Measurements from ENCODE around the gene SLC25A40.
"Not testable (repeated sequence)": the region's sequence is repeated elsewhere in the genome, so short reads cannot be mapped to it uniquely, and the experiment has no call there.

The SLC25A40 gene, protein sequence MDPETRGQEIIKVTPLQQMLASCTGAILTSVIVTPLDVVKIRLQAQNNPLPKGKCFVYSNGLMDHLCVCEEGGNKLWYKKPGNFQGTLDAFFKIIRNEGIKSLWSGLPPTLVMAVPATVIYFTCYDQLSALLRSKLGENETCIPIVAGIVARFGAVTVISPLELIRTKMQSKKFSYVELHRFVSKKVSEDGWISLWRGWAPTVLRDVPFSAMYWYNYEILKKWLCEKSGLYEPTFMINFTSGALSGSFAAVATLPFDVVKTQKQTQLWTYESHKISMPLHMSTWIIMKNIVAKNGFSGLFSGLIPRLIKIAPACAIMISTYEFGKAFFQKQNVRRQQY

DNA sequence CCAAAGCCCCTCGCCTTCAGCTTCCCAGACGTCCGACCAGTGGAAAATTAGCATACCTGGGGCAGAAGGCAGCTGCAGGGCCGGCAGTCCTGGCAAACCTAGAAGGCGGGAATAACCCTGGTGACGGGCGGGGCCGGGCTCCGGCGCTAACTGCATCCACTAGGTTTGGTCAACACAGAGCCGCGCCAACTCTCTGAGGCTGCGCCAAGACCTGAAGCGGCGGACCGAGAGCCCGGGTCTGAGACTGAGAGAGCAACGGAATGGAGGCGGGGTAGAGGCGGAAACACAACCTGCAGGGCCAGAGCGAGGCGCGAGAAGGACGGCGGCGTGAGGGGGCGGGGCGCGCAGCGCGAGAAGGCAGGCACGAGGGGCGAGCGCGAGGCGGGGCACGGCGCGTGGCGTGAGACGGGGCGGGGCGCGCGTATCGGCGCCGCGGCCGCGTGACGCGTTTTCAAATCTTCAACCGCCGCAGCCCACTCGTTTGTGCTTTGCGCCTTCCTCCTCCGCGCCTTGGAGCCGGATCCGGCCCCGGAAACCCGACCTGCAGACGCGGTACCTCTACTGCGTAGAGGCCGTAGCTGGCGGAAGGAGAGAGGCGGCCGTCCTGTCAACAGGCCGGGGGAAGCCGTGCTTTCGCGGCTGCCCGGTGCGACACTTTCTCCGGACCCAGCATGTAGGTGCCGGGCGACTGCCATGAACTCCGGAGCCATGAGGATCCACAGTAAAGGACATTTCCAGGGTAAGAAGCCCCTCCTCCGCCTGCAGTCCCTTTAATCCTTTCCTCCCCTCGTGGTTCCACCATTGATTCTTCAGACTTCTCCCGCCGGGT lies at the start of gene SLC25A40, which contains the start of gene DBF4:
Gene SLC25A40 (minus strand): TSS at position 321 of the 829 bp plus-strand sequence. CDS start 17,633 bp downstream, outside the sequence.
Gene DBF4 (plus strand): TSS at position 454 of the 829 bp plus-strand sequence. CDS start 240 bp downstream, at position 694.
- peak; percentile 89 to 91 for DNase-seq (ENCODE audit: low read depth in 2 of 2)

DNA sequence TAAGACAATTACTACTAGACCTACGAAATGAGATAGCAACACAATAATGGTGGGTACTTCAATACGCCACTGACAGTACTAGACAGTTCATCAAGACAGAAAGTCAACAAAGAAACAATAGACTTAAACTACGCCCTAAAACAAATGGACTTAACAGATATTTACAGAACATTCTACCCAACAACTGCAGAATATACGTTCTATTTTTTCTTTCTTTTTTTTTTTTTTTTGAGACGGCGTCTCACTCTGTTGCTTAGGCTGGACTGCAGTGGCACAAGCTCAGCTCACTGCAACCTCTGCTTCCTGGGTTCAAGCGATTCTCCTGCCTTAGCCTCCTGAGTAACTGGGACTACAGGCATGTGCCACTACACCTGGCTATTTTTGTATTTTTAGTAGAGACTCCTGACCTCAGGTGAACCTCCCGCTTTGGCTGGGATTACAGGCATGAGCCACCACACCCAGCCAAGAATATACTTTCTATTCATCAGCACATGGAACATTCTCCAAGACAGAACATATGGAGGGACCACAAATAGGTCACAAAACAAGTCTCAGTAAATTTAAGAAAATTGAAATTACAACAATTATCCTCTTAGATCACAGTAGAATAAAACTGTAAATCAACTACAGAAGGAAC lies 46.7 kb upstream of the SLC25A40 start:
- DNase-seq (ENCODE audit: low read depth in 2 of 2), result not testable (repeated sequence)

DNA sequence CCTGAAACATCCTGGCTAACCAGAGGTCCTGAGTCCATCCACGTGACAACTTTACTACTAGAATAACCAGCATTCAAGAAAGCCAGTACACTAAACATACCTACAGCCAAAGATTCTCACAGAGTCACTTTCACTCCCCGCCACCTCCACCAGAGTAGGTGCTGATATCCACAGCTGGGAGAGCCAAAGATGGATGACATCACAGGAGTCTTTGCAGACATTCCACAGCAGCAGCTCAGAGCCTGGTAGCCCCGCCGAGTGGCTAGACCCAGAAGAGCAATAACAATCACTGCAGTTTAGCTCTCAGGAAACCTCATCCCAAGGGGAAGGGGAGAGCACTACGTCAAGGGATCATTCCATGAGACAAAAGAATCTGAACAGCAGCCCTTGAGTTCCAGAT lies 44.4 kb upstream of the SLC25A40 start:
- DNase-seq (ENCODE audit: low read depth in 2 of 2), result no peak

DNA sequence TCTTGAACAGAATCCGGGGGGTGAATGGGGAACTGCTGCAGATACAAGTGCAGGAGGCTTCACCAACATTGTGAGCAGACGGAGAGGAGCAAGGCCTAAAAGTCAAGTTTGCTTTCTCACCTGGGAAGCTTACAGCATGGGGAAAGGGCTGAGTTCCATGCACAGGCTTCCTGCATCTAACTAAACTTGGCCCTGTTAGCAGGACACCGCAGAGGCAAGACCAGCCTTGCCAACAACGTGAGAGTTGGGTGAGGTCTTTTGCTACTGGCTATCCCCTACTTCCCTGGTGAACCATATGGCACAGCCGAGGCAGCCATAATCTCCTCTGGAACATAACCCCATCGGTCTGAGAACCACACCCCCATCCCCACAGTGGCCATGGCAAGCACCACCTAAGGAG lies 43.7 kb upstream of the SLC25A40 start:
- no peak for DNase-seq (ENCODE audit: low read depth in 2 of 2)

DNA sequence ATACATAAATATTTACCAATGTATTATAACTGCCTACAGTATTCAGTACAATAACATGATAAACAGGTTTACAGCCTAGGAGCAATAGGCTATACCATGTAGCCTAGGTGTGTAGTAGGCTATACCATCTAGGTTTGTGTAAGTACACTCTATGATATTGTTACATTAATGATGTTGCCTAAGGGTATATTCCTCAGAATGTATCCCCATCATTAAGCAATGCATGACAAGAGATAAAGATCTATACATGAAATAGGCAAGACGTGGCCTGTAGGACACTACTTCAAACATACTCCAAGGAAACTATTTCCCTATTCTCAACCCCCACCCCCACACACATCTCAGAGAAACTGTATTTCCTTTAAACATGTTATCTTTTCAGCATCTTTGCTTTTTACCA lies 42.6 kb upstream of the SLC25A40 start:
- no peak for DNase-seq (ENCODE audit: low read depth in 2 of 2)

DNA sequence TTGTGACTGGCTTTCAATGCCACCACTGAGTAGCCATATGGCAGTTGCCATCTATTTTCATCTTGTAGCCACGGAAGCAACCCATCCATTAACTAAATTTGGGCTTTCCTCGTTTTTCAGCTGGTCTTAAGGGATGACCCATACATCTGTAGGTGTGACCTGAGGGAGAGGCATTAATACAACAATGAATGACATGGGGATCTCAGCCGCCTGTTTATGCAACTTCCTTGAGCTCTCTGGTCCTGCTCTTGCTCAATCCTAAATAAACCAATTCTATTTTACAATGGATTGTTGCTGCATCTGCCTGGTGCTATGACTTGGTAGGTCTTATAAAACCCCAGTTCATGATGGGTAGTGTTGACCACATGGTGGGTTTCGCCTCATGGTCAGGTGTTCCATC lies 36.0 kb upstream of the SLC25A40 start:
- DNase-seq (ENCODE audit: low read depth in 2 of 2), result no peak

DNA sequence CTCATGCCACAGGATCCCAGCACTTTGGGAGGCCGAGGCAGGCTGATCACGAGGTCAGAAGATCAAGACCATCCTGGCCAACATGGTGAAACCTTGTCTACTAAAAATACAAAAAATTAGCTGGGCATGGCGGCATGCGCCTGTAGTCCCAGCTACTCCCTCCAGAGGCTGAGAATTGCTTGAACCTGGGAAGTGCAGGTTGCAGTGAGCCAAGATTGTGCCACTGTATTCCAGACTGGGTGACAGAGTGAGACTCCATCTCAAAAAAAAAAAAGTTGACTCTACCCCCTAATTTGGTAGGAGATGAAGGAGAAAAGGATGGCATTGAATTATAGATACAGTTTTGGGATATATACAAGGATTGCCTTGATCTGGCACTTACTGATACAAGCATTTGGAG lies 32.7 kb upstream of the SLC25A40 start:
- not testable (repeated sequence) for DNase-seq (ENCODE audit: low read depth in 2 of 2)

DNA sequence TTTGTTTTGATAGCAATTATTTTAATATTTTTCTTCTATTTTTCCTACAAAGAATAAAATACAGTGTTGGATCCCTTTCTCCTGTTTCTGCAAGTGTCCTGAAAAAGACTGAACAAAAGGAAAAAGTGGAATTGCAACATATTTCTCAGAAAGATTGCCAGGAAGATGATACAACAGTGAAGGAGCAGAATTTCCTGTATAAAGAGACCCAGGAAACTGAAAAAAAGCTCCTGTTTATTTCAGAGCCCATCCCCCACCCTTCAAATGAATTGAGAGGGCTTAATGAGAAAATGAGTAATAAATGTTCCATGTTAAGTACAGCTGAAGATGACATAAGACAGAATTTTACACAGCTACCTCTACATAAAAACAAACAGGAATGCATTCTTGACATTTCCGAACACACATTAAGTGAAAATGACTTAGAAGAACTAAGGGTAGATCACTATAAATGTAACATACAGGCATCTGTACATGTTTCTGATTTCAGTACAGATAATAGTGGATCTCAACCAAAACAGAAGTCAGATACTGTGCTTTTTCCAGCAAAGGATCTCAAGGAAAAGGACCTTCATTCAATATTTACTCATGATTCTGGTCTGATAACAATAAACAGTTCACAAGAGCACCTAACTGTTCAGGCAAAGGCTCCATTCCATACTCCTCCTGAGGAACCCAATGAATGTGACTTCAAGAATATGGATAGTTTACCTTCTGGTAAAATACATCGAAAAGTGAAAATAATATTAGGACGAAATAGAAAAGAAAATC lies 31.2 kb upstream of the SLC25A40 start:
- DNase-seq (ENCODE audit: low read depth in 2 of 2), result not testable (repeated sequence)

DNA sequence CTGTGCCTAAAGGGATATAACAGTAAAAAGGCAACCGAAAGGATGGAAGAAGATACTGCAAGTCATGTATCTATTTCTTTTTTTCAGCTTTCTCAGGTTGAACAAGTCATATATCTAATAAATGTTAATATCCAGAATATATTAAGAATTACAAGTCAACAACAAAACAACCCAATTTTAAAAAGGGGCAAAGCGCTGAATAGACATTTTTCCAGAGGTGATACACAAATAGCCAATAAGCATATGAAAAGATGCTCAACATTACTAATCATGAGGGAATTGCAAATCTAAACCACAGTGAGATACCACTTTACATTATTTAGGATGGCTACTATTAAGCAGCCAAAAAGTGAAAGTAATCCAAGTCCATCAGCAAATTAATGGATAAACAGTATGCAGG lies 23.1 kb upstream of the SLC25A40 start:
- DNase-seq (ENCODE audit: low read depth in 2 of 2), result no peak

DNA sequence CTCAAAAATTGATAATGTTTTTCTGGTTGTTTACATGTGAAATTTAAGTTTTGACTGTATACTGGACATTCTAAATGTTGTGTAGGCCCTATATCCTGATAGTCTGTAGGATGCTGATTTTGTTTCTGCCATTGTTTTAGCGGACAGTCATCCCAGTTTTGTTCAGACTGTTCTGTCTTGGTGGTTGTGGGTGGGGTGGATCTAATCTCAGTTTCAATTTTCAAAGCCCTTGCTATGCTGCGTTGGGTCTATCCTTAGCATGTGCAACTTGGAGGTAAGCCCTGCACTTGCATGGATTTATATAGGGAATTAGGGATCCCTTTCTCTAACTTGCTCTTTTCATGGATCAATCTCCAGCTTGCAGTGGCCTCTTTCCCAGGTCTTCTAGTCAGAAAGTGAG lies 19.2 kb upstream of the SLC25A40 start:
- DNase-seq (ENCODE audit: low read depth in 2 of 2), result no peak

DNA sequence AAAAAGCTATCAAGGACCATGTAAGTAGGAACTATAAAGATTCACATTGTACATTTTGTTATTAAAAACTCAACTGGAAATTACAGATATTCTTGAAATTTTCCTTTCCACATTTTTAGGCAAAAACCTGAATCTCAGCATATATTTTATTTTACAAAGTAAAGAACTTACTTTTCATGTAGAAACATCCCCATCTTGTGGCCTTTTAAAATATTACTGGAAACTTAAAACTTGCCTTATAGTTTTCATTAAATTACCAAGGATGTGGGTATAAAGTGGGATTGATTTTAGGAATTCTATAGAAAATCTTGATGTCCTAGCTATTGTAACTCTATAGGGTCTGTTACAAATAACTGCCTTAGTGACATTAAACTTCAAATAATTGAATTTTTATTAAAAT lies 10.7 kb upstream of the SLC25A40 start:
- DNase-seq (ENCODE audit: low read depth in 2 of 2), result no peak

DNA sequence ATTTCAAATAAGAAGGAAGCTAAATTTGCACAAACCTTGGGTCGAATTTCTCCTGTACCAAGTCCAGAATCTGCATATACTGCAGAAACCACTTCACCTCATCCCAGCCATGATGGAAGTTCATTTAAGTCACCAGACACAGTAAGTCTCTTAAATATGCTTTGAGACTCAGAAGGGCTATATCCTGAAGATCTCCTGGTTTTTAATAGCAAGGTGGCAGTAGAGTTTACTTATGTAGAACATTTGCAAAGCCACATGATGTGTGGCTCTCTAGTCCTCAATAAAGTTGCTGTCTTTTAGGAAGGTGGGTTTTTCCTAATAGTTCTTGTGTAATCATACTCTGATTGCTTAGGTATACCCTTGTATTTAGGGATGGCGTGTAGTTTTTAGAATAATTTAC lies 8.9 kb upstream of the SLC25A40 start:
- DNase-seq (ENCODE audit: low read depth in 2 of 2), result no peak

DNA sequence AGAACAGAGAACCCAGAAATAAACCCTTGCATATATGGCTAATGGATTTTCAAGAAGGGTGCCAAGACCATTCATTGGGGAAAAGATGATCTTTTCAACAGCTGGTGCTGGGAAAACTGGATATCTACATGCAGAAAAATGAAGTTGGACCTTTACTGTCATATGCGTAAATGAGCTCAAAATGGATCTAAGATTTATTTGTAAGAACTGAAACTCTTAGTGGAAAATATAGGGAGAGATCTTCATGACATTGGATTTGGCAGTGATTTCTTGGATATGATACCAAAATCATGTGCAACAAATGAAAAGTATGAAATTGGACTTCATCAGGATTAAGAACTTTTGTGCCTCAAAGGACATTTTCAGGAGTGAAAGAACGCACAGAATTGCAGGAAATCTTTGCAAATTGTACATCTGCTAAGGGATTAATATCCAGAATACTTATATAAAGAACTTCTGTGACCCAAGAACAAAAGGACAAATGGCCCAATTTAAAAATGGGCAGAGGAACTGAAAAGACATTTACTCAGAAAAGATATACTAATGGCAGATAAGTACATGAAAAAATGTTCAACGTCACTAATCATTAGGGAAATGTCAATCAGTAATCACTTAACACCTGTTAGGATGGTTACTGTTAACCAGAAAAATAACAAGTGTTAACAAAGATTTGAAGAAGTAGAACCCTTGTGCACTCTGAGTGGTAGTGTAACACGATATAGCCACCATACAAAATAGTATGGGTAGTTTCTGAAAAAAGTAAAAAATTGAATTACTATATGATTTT lies 6.2 kb upstream of the SLC25A40 start:
- no peak for DNase-seq (ENCODE audit: low read depth in 2 of 2)

DNA sequence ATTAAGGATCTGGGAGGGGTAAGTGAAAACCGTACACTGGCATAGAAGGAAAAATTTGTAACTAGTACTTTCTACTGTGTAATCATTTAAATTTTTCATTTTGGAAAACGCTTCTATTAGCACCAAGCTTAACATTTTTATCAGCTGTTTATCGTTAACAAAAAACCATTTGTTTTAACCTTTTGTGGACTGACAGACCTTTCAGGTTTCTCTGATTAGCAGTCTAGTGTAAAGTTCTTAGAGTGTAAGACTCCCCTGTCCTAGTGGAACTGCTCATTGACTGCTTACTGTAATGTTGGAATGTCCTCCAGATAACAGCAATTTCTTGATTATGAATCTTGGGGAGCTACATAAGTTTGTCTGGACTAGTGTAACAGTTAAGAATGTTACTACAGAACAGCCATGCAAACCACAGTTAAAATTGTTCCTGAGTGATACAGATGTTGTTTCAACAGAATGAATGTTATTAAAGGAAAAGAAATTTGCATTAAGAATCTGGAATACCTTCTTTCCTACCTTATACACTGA lies 2.1 kb upstream of the SLC25A40 start:
- DNase-seq (ENCODE audit: low read depth in 2 of 2), result no peak

DNA sequence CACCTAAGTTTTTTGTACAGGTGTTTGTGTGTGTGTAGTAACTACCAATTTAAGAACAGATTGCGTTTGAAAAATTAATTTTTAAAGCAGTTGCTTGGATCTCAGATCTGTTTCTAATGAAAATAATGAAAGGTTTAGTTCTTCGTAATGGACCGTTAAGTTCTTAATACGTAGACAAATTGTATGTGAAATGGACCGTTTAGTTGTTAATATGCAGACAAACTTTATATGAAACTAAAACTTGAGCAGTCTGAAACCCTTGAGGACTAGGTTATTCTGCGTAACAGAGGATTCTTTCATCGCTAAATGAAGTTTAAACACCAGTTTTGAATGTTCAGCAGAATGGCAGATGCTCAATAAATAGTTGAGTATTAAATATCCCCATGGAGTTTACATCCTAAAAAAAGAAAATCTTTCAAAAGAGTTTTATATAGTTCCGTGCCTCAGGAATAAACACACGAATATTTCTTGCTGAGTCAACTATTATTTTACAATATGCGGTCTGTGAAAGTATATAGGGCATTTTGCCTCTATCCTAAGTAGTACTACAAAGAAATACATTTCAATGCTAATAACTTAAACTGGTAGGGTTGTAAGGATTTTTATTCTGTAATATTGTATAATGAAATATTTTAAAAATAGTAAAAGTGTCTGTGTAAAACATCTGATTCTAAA lies 1.3 kb upstream of the SLC25A40 start:
- no peak for DNase-seq (ENCODE audit: low read depth in 2 of 2)

DNA sequence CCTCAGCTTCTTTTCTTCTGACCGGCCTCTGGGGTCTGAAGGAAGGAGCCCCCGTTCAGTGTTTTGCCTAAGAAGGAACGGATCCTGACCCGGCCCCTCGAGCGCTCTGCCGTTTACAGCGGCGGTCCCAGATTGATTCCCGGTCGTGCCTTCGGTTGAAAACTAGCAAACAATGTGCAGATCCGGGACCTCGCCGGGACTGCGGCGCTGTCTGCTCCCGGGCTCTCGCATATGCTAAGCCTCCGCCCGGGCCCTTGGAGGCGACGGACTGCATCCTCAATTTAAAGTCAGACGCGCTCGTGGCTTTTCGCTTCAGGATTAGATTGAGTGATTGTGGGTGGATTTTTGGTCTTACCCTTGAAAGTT lies 692 bp upstream of the SLC25A40 start:
- peak in 1 of 2 donors; percentile 1 for DNase-seq (ENCODE audit: low read depth in 2 of 2)

DNA sequence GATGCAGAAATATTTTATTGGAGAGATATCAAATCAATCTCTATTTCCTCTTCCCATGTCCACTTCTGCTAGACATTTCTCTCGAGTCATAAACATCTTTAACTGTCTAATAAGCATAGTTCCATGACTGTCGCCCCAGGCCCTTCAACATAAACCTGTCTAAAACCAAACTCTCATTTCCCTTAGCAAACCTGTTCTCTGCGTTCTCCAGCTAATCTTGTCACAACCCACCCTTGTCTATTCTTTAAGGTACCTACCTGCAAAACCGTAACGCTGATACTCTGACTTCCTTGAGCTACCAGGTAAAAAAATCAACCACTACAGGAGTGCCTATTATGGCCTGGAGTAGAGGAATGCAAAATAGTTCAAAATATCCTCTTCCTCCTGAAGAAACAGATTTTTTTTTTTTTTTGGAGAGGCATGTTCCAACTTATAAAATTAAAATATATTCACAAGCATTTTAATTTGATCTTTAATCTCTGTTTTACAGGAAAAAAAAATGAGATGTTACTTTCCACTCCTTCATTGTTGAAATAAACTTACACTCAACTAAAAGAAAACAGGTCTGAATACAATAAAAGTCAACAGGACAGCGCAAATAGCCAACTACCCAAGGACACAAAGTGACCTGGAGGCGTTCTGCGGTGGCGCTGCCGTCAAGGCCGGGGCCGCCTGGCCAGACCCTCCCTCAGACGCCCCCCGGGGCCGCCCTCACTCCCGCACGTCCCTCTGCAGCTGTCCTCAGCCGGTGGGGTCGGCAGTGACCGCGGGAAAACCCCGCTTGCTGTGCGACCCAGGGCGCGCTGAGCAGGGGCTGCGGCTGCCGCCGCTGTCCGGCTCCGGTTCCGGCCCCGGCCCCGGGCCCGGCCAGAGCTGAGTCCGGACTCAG lies 765 bp downstream of the SLC25A40 start:
- peak in 1 of 2 donors; percentile 2 for DNase-seq (ENCODE audit: low read depth in 2 of 2)

DNA sequence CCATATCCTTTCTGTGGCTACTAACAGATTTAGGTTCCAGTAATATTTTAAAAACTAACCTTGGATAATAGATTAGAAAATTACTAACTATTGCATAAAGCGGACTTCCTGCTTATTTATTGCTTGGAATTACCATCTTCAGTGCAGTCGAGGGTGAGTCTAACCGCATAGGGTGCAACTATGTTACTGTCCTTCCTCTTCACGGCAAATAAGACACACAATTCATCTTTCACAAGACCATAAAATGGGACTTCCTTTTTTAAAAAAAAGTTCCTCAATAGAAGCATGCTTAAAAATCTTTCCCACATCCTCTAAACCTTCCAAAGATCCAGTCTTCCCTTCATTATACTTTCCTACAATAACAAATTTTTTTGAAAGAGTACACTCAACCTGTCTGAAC lies 2.1 kb downstream of the SLC25A40 start:
- DNase-seq (ENCODE audit: low read depth in 2 of 2), result no peak

DNA sequence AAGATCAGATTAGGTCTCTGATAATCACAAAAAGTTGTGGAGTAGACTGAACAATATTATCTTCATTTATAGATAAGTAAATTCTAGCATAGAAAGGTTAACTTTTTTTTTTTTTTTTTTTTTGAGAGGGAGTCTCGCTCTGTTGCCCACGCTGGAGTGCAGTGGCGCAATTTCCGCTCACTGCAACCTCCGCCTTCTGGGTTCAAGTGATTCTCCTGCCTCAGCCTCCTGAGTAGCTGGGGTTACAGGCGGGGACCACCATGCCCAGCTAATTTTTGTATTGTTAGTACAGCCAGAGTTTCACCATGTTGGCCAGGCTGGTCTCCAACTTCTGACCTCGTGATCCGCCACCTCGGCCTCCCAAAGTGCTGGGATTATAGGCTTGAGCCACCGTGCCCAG lies 2.8 kb downstream of the SLC25A40 start:
- not testable (repeated sequence) for DNase-seq (ENCODE audit: low read depth in 2 of 2)

Data from stimulated activated CD8-positive, alpha-beta memory T cell treated with anti-CD3 and anti-CD28 coated beads, Interleukin-2, amount 100 ng/mL, for 1 hour (primary cell).